ENCODE measurements around the gene FNIP2.

DNA sequence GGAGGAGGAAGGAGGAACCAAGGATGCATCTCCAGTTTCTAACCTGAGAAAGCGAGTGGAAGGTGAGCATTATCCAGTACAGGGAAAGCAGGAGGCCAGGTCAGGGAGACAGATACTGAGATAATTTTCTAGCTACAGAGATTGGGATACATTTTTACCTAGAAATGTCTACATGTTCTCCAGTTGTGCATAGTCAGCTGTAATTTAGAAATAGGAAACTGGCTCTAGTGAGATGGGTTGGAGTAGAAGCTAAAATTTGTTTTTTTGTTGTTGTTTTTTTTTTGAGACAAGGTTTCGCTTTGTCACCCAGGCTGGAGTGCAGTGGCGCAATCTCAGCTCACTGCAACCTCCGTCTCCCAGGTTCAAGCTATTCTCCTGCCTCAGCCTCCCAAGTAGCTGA lies 71.3 kb downstream of the FNIP2 start:
- TF ChIP-seq, protein P1, sequence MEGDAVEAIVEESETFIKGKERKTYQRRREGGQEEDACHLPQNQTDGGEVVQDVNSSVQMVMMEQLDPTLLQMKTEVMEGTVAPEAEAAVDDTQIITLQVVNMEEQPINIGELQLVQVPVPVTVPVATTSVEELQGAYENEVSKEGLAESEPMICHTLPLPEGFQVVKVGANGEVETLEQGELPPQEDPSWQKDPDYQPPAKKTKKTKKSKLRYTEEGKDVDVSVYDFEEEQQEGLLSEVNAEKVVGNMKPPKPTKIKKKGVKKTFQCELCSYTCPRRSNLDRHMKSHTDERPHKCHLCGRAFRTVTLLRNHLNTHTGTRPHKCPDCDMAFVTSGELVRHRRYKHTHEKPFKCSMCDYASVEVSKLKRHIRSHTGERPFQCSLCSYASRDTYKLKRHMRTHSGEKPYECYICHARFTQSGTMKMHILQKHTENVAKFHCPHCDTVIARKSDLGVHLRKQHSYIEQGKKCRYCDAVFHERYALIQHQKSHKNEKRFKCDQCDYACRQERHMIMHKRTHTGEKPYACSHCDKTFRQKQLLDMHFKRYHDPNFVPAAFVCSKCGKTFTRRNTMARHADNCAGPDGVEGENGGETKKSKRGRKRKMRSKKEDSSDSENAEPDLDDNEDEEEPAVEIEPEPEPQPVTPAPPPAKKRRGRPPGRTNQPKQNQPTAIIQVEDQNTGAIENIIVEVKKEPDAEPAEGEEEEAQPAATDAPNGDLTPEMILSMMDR (IDR thresholded peaks at IDR 0.05): no peak
- TF ChIP-seq POLR2A (IDR thresholded peaks at IDR 0.05): no peak

Measured in heart left ventricle (tissue), 13 donors.